ENCODE data around the gene HSF2BP. TPM values are rescaled to one million over a fixed set of nuclear protein-coding genes. Genes with fewer than 3 reads are reported as not detected.
"Not testable (repeated sequence)": the region's sequence is repeated elsewhere in the genome, so short reads cannot be mapped to it uniquely, and the experiment has no call there.

Gene HSF2BP
- total and polyA plus RNA-seq, 8 donors = 0.23 to 1.5 (median 0.31) TPM; not detected in 3

DNA sequence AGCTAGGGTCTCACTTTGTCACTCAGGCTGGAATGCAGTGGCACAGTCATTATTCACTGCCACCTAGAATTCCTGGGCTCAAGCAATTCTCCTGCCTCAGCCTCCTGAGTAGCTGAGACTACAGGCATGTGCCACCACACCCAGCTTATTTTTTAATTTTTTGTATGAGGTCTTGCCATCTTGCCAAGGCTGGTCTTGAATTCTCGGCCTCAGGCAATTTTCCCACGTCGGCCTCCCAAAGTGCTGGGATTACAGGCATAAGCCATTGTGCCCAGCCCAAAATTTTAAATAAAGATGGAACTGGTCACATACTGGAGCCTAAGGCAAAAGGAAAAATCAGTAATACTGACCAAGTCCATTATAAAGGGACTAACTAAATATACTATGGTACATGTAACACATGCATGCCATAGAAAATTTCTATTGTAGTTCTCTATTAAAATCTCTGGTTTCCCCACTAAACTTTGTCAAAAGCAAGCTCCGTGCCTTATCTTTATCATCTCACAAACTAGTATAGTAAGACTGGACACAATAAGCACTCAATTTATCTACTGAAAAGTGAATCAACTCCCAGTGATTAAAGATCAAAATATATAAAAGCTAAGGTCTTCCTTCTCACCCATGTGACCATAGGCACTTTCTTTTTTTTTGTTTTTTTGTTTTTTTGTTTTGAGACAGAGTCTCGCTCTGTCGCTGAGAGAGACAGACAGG, 61.6 kb downstream of the HSF2BP start:
- Histone ChIP-seq H3K4me3 (no peak overlapping the region), H3K27me3 (no peaks in the 10 kb centered on the region), H3K4me1 (no peaks in the 10 kb centered on the region), H3K36me3 (no peaks in the 10 kb centered on the region), H3K9me3 (no peaks in the 10 kb centered on the region), H3K27ac (no peak overlapping the region)
- 92 to 97% (median 96%) methylated on average over 6 of the region's 6 CpGs for WGBS, 5 donors
- intact Hi-C loops (cut with DNase I; ENCODE audit: low total_unique reads) = no loop called here
- TF ChIP-seq POLR2AphosphoS5 (IDR thresholded peaks at IDR 0.05) = no peak
- DNase-seq = no peak

DNA sequence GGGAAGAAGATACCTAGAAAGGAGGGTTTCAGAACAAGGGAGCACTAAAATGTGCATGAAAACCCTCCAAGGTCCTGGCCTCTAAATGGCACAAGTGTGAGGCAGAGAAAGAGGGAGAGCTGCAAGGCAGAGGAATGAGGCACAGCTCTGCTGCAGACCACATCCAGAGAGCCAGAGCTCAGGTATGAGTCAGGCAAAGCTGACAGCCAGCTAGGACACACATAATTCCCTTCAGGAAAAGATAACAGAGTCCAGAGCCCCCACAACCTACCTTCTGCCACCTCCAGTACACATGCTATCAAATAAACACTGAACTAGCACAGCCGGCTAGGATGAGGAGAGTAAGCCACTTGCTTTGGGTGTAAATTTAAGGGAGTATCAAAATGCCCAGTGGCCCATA, 62.2 kb downstream of the HSF2BP start:
- no peak for DNase-seq
- Histone ChIP-seq H3K27me3 (no peaks in the 10 kb centered on the region), H3K27ac (no peak overlapping the region), H3K4me3 (no peak overlapping the region), H3K4me1 (no peaks in the 10 kb centered on the region), H3K36me3 (no peaks in the 10 kb centered on the region), H3K9me3 (no peaks in the 10 kb centered on the region)
- TF ChIP-seq EP300 (IDR thresholded peaks at IDR 0.05) = no peak
- no peak for TF ChIP-seq POLR2A (IDR thresholded peaks at IDR 0.05)
- TF ChIP-seq, protein P1, sequence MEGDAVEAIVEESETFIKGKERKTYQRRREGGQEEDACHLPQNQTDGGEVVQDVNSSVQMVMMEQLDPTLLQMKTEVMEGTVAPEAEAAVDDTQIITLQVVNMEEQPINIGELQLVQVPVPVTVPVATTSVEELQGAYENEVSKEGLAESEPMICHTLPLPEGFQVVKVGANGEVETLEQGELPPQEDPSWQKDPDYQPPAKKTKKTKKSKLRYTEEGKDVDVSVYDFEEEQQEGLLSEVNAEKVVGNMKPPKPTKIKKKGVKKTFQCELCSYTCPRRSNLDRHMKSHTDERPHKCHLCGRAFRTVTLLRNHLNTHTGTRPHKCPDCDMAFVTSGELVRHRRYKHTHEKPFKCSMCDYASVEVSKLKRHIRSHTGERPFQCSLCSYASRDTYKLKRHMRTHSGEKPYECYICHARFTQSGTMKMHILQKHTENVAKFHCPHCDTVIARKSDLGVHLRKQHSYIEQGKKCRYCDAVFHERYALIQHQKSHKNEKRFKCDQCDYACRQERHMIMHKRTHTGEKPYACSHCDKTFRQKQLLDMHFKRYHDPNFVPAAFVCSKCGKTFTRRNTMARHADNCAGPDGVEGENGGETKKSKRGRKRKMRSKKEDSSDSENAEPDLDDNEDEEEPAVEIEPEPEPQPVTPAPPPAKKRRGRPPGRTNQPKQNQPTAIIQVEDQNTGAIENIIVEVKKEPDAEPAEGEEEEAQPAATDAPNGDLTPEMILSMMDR (IDR thresholded peaks at IDR 0.05) = no peak
- no peak for TF ChIP-seq POLR2AphosphoS5 (IDR thresholded peaks at IDR 0.05)
- 81 to 97% (median 93%) methylated on average over 1 of the region's 1 CpG for WGBS, 5 donors
- intact Hi-C loops (cut with DNase I; ENCODE audit: low total_unique reads) = no loop called here

DNA sequence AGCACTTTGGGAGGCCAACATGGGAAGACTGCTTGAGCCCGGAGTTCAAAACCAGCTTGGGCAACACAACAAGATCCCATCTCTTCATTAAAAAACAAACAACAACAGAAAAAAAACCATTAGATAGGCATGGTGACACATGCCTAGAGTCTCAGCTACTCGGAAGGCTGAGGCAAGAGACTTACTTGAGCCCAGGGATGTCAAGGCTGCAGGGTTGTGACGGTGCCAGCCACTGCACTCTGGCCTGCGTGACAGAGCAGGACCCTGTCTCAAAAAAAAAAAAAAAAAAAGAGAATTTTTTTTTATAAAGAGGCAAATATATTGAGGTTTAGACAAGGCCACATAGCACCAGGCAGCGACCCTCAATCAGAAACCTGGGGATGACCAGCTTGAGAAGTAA, 62.7 kb downstream of the HSF2BP start:
- no peaks in the 10 kb centered on the region for H3K36me3 ChIP-seq
- 93 to 97% (median 96%) methylated on average over 5 of the region's 5 CpGs for WGBS, 5 donors

DNA sequence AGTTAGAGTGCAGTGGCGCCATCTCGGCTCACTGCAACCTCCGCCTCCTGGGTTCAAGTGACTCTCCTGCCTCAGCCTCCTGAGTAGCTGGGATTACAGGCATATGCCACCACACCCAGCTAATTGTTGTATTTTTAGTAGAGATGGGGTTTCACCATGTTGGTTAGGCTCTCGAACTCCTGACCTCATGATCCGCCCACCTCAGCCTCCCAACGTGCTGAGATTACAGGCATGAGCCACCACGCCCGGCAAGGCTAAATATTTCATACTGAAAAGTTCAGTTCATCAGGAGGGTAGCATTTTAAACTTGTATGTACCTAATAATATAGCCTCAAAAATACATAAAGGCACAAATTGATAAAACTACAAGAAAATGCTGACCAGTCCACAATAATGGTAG, 63.5 kb downstream of the HSF2BP start:
- H3K4me3 ChIP-seq; H3K27ac ChIP-seq; intact Hi-C loops (cut with DNase I; ENCODE audit: low total_unique reads); H3K9me3 ChIP-seq; H3K27me3 ChIP-seq; H3K4me1 ChIP-seq; H3K36me3 ChIP-seq; DNase-seq: not testable (repeated sequence)
- 86 to 89% (median 87%) methylated on average over 8 of the region's 8 CpGs for WGBS, 5 donors

More for the DNA sequence above, 62.7 kb downstream of the HSF2BP start:
- no peaks in the 10 kb centered on the region for H3K4me1 ChIP-seq
- H3K27ac ChIP-seq = no peak overlapping the region
- H3K9me3 ChIP-seq = no peaks in the 10 kb centered on the region
- H3K4me3 ChIP-seq = no peak overlapping the region
- no peaks in the 10 kb centered on the region for H3K27me3 ChIP-seq
- intact Hi-C loops (cut with DNase I; ENCODE audit: low total_unique reads) = no loop called here
- TF ChIP-seq EP300 (IDR thresholded peaks at IDR 0.05) = no peak
- TF ChIP-seq POLR2A (IDR thresholded peaks at IDR 0.05) = no peak
- TF ChIP-seq, protein P1 (IDR thresholded peaks at IDR 0.05) = no peak
- no peak for TF ChIP-seq POLR2AphosphoS5 (IDR thresholded peaks at IDR 0.05)
- DNase-seq = no peak

DNA sequence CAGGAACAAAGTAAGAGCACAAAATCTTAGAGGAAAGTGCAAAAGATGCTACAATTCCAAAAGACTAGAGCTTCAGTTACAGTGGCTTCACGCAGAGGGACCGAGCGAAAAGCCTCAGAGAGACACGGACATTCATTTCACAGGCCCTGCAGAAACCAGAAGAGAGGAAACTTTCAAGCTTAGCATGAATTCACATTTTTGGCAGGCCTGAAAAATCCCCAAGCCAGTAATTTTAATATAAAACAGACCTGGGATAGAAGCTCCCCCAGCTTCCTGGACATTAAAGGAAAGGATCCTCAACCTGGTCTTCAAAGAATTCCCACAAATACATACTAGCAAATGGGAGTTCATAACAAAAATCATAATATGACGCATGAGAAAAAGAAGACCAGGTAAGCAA, 66.2 kb downstream of the HSF2BP start:
- WGBS, 5 donors = 88 to 99% (median 96%) methylated on average over 5 of the region's 5 CpGs
- intact Hi-C loops (cut with DNase I; ENCODE audit: low total_unique reads) = no loop called here
- no peaks in the 10 kb centered on the region for H3K36me3 ChIP-seq
- no peaks in the 10 kb centered on the region for H3K27me3 ChIP-seq
- no peak overlapping the region for H3K27ac ChIP-seq
- no peak for DNase-seq
- no peaks in the 10 kb centered on the region for H3K4me1 ChIP-seq
- TF ChIP-seq, protein P1 (IDR thresholded peaks at IDR 0.05) = no peak
- no peaks in the 10 kb centered on the region for H3K9me3 ChIP-seq
- no peak overlapping the region for H3K4me3 ChIP-seq

All from stomach (tissue), 9 donors.